ENCODE data around the gene NET1.

NET1 gene

DNA sequence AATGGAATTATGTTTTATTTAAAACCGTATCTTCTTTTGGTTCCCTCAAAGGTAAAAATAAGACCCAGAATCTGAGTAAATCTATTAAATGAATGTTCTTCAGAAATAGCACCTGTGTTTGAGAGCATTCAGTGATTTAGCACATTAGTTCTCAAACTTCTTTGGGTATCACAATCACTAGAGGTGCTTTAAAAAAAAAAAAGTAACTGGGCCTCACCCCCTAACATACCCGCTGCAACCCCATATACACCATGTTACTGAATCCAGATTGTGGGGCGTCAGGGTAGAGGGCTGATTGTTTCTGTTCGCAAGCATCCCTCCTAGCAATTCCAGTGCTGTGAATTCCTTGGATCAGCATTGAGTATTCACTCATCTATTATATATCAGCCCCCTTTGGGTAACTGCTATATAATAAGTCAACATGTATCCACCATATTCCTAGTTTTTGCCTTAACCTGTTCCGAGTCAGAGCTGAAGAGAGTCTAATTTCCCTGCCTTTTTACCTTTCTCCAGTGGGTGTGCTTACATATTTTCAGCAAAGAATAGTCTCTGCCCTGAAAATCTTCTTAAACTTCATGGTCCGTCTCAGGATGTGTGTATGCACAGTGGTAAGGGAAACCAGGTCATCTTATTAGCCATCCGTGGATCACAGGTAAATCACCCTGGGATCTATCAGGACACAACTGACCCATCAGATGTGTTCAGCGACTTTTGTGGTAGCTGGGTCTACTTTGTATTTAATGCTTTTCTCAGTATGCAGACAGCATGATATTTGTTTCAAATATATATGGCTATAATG is 46.8 kb downstream of the NET1 start:
- no peak overlapping the region for H3K4me3 ChIP-seq (ENCODE audit: low read depth, low read length)
- TF ChIP-seq, protein P1, sequence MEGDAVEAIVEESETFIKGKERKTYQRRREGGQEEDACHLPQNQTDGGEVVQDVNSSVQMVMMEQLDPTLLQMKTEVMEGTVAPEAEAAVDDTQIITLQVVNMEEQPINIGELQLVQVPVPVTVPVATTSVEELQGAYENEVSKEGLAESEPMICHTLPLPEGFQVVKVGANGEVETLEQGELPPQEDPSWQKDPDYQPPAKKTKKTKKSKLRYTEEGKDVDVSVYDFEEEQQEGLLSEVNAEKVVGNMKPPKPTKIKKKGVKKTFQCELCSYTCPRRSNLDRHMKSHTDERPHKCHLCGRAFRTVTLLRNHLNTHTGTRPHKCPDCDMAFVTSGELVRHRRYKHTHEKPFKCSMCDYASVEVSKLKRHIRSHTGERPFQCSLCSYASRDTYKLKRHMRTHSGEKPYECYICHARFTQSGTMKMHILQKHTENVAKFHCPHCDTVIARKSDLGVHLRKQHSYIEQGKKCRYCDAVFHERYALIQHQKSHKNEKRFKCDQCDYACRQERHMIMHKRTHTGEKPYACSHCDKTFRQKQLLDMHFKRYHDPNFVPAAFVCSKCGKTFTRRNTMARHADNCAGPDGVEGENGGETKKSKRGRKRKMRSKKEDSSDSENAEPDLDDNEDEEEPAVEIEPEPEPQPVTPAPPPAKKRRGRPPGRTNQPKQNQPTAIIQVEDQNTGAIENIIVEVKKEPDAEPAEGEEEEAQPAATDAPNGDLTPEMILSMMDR (conservative IDR thresholded peaks at IDR 0.05; ENCODE audit: low read depth, low read length) = no peak
- no peak for DNase-seq (ENCODE audit: low read depth)

DNA sequence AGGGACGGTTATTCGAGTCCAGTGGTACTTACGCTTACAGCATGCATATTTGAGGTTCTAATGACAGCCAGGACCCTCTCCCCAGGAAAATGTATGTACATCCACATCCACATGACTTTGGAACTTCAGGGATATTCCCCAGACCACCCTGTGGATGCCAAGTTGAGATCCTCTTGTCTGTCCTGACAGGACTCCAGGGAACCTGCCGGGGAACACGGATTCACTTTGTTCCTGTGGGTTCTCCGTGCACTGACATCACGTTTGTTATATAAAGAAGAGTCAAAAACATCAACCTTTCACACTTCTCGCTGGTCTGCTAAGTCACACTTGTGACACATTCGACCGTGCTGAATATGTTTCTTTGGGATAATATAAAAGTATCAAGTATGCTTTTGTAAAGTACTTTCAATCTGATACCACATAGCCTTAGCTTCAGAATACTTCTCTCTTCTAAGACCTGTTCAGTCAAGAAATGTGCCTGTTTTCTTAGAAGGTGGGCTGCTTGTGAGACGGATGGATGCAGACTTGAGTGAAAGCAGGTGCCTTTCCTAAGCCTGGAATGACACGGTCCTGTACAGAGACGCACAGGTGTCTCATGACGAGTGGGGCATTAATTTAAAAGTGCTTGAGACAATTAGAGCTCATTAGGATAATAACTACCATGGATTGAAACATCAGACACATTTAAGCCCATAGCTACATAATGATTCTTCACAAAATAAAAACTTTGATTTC is 48.3 kb downstream of the NET1 start:
- DNase-seq (ENCODE audit: low read depth) = no peak
- TF ChIP-seq, protein P1 (conservative IDR thresholded peaks at IDR 0.05; ENCODE audit: low read depth, low read length) = no peak
- no peak overlapping the region for H3K4me3 ChIP-seq (ENCODE audit: low read depth, low read length)

DNA sequence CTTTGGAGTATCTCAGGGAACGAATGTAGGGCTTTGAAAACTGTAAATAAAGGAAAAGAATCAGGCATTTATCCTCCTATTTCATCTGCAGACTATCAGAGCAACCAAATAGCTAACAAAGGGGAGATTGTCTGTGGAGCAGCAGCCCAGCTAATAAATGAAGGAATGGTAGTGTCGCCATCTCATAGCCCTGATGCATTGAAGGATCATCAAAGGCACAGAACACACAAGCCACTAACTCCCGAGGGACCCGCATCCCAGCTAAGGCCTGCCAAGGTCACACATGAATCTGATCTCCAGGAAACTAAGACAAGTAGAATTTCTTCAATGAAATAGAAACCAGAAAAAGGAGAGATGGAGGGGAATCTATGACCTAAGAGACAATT is 48.8 kb downstream of the NET1 start:
- no peak overlapping the region for H3K4me3 ChIP-seq (ENCODE audit: low read depth, low read length)
- no peak for DNase-seq (ENCODE audit: low read depth)
- TF ChIP-seq, protein P1 (conservative IDR thresholded peaks at IDR 0.05; ENCODE audit: low read depth, low read length) = no peak

DNA sequence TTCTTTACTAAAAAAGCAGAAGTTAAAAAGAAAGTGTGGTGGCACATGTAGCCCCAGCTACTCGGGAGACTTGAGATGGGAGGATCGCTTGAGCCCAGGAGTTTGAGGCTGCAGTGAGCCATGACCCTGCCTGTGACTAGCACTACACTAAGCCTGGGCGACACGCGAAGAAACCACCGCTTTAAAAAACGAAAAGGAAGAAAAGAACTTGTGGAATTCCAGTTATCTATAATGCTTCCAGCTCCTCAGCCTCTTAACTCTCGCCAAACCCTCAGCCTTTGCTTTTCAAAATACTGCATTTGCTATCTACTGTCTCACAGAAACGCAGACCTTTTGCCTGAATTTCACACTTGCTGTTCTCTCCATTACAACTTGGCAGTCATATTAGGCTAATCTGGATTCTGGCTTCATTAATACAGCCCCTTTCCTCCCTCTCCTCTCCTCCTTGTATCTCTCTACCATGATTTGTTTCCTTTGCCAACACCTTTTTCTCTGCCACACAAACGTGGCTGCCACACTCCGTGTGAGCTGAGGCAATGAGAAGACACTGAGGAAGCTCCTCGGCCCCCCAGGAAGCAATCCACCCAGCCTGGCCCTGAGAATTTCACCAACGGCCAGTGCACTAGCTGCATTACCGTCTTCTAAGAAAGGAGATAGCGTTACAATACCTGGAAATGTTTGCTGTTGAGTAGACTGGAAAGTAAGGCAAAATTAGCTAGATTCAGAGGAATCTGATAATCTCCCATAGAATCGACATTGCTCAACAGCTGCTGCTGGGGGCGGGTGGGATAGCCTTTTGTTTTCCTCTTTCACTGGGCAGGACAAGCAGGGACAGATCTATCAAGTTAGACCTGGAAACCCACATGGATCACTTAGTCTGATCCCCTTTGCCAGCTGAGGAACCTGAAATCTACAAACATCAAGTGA is 49.8 kb downstream of the NET1 start:
- no peak overlapping the region for H3K4me3 ChIP-seq (ENCODE audit: low read depth, low read length)
- TF ChIP-seq, protein P1 (conservative IDR thresholded peaks at IDR 0.05; ENCODE audit: low read depth, low read length) = no peak
- DNase-seq (ENCODE audit: low read depth) = peak; percentile 53

DNA sequence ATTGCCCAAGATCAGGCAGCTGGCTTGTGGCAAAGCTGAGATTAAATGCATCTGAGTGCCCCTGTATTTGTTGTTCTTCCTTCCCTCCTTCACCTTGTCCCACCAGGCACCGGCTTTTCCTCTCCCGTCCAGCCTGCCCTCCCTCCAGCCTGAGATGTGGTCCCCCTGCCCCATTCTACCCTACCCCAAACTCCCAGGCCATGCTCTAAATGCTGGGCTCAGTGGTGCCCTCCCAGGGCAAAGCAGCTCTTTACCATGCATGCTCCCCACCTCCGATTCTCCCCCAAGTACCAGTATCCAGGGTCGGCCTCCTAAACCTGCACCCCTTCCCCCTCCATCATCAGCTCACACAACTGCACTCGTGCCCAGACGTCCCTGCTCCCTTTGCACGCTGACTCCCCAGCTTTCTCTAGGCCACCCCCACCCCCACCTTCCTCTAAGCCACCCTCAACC is 50.5 kb downstream of the NET1 start:
- no peak overlapping the region for H3K4me3 ChIP-seq (ENCODE audit: low read depth, low read length)
- DNase-seq (ENCODE audit: low read depth) = no peak
- TF ChIP-seq, protein P1 (conservative IDR thresholded peaks at IDR 0.05; ENCODE audit: low read depth, low read length) = no peak

DNA sequence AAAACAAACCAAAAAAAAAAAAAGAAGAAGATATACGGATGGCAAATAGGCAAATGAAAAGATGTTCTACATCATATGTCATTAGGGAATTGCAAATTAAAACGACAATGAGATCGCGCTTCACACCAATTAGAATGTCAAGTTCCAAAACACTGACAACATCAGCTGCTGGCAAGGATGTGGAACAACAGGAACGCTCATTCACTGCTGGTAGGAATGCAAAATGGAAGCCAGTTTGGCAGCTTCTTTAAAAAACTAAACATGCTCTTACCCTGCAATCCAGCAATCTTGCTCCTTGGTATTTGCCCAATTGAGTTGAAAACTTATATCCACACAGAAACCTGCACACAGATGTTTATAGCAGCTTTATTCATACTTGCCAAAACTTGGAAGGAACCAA is 52.2 kb downstream of the NET1 start:
- DNase-seq (ENCODE audit: low read depth) = no peak
- TF ChIP-seq, protein P1 (conservative IDR thresholded peaks at IDR 0.05; ENCODE audit: low read depth, low read length) = no peak
- H3K4me3 ChIP-seq (ENCODE audit: low read depth, low read length) = no peak overlapping the region
